Activated B cell treated with CpG ODN at 0.5 μM for 24 hours (primary cell): ENCODE results near the gene PCSK5. TPM values are rescaled to one million over a fixed set of nuclear protein-coding genes. Genes with fewer than 3 reads are reported as not detected.

Experiments
- ATAC-seq: fragments of 200-7000 bp; cut with Tn5 transposase; one replicate; pipeline ENCODE4 v1.10.0; 2021; ENCODE audit warnings: low read depth, mild to moderate bottlenecking, moderate library complexity
- CTCF ChIA-PET: fragments of 350-600 bp; sonication (Branson Sonifier 250); formaldehyde crosslinking; loops from one replicate; lab custom pipeline; 2021; ENCODE audit warnings: antibody characterized with exemption; lab: Charles Lee
- POLR2A ChIA-PET: fragments of 350-600 bp; sonication (Branson Sonifier 250); formaldehyde crosslinking; loops from one replicate; lab custom pipeline; 2021; ENCODE audit warnings: antibody characterized with exemption; lab: Charles Lee
- DNase-seq: peaks from one replicate; pipeline ENCODE4 v3.0.0; 2022
- H3K27ac Mint-ChIP-seq: one replicate; pipeline ENCODE4 v1.8.0; 2020; ENCODE audit warnings: mixed read lengths
- H3K27me3 Mint-ChIP-seq: one replicate; pipeline ENCODE4 v1.8.0; 2021; ENCODE audit warnings: mixed read lengths
- H3K36me3 Mint-ChIP-seq: one replicate; pipeline ENCODE4 v1.8.0; 2021; ENCODE audit warnings: low read depth, mixed read lengths
- H3K4me1 Mint-ChIP-seq: one replicate; pipeline ENCODE4 v1.8.0; 2021; ENCODE audit warnings: mixed read lengths
- H3K4me3 Mint-ChIP-seq: one replicate; pipeline ENCODE4 v1.8.0; 2020; ENCODE audit warnings: mild to moderate bottlenecking, mixed read lengths
- H3K9me3 Mint-ChIP-seq: one replicate; pipeline ENCODE4 v1.8.0; 2020; ENCODE audit warnings: mixed read lengths
- CTCF ChIP-seq: fragments of 200-600 bp; IDR thresholded peaks from one replicate; pipeline ENCODE4 v1.8.0; 2022; ENCODE audit warnings: antibody characterized with exemption, mild to moderate bottlenecking
- intact Hi-C: fragments of 100-400 bp; cut with micrococcal nuclease; formaldehyde crosslinking; loops from one replicate; pipeline ENCODE4 v1.15.1; 2024
- total RNA-seq: library from RNA; stranded (reverse); gene quantifications from 2 replicates; pipeline ENCODE4 v1.2.3, GENCODE V29; 2022

PCSK5 gene
- total RNA-seq, 1 donor from 2014 or later: not detected

- TF ChIP-seq CTCF: no peak
- no peak overlapping the region for H3K4me3 Mint-ChIP-seq
- POLR2A ChIA-PET: no interaction called here
- H3K9me3 Mint-ChIP-seq: no peaks in the 10 kb centered on the region
- no peaks in the 10 kb centered on the region for H3K27me3 Mint-ChIP-seq
- H3K27ac Mint-ChIP-seq: no peak overlapping the region
- ATAC-seq (no peak), DNase-seq (no peak)
- no peaks in the 10 kb centered on the region for H3K36me3 Mint-ChIP-seq
- intact Hi-C loops: no loop called here
- CTCF ChIA-PET: no interaction called here
- H3K4me1 Mint-ChIP-seq: no peaks in the 10 kb centered on the region
These were observed 291.3 kb downstream of the PCSK5 start for GRCh38 chr9:76181781-76182180.

DNA sequence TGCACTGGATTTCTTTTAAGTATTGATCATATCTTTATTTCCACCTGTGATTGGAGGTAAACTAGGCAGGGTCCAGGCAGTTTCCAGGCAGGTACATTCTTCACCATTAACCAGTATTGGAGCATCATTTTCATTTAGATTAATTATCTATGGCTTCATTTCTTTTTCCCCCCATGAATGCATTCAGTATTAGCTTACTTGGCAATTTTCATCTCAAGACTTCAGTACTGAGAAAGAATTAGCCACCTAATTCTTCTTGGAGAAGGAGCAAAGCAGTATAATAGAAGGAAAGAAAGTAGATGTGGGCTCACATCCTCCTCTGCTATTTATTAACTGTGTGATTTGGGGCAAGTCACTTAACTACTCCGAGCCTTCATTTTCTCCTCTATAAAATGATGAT, 295.0 kb downstream of the PCSK5 start:
- intact Hi-C loops: no loop called here
- POLR2A ChIA-PET: no interaction called here
- Mint-ChIP-seq H3K36me3 (no peaks in the 10 kb centered on the region), H3K4me1 (no peaks in the 10 kb centered on the region), H3K4me3 (no peak overlapping the region), H3K27ac (no peak overlapping the region), H3K27me3 (no peaks in the 10 kb centered on the region), H3K9me3 (no peaks in the 10 kb centered on the region)
- no peak for TF ChIP-seq CTCF
- DNase-seq (no peak), ATAC-seq (no peak)
- CTCF ChIA-PET: no interaction called here

- ChIA-PET CTCF (no interaction called here), POLR2A (no interaction called here)
- H3K9me3 Mint-ChIP-seq: no peaks in the 10 kb centered on the region
- H3K27me3 Mint-ChIP-seq: no peaks in the 10 kb centered on the region
- no peak overlapping the region for H3K4me3 Mint-ChIP-seq
- no peak overlapping the region for H3K27ac Mint-ChIP-seq
- intact Hi-C loops: no loop called here
- ATAC-seq (no peak), DNase-seq (no peak)
- no peaks in the 10 kb centered on the region for H3K4me1 Mint-ChIP-seq
- TF ChIP-seq CTCF: no peak
- no peaks in the 10 kb centered on the region for H3K36me3 Mint-ChIP-seq
These were observed 297.8 kb downstream of the PCSK5 start for GRCh38 chr9:76188286-76188685.

- H3K4me3 Mint-ChIP-seq: no peak overlapping the region
- H3K36me3 Mint-ChIP-seq: no peaks in the 10 kb centered on the region
- H3K9me3 Mint-ChIP-seq: no peaks in the 10 kb centered on the region
- no peaks in the 10 kb centered on the region for H3K27me3 Mint-ChIP-seq
- DNase-seq (no peak), ATAC-seq (no peak)
- no peaks in the 10 kb centered on the region for H3K4me1 Mint-ChIP-seq
- no peak for TF ChIP-seq CTCF
- ChIA-PET POLR2A (no interaction called here), CTCF (no interaction called here)
- intact Hi-C loops: no loop called here
- no peak overlapping the region for H3K27ac Mint-ChIP-seq
These were observed 298.4 kb downstream of the PCSK5 start for GRCh38 chr9:76188905-76189304.

GRCh38 chr9:76191493-76191892, 301.0 kb downstream of the PCSK5 start:
- intact Hi-C loops: no loop called here

More at GRCh38 chr9:76191493-76191892, 301.0 kb downstream of the PCSK5 start:
- CTCF ChIA-PET: no interaction called here
- Mint-ChIP-seq H3K4me3 (no peak overlapping the region), H3K27ac (no peak overlapping the region), H3K36me3 (no peaks in the 10 kb centered on the region), H3K27me3 (no peaks in the 10 kb centered on the region), H3K9me3 (no peaks in the 10 kb centered on the region), H3K4me1 (no peaks in the 10 kb centered on the region)
- TF ChIP-seq CTCF: no peak
- ATAC-seq (no peak), DNase-seq (no peak)
- POLR2A ChIA-PET: no interaction called here
